GM21367 (cell line): ENCODE data around the gene RPTOR.
"Not testable (repeated sequence)": the region's sequence is repeated elsewhere in the genome, so short reads cannot be mapped to it uniquely, and the experiment has no call there.

Experiments used
- ATAC-seq: cut with Tn5 transposase; IDR thresholded peaks from one replicate; pipeline ENCODE4 v1.9.1; 2021; ENCODE audit not compliant: unreplicated experiment

The RPTOR gene

DNA sequence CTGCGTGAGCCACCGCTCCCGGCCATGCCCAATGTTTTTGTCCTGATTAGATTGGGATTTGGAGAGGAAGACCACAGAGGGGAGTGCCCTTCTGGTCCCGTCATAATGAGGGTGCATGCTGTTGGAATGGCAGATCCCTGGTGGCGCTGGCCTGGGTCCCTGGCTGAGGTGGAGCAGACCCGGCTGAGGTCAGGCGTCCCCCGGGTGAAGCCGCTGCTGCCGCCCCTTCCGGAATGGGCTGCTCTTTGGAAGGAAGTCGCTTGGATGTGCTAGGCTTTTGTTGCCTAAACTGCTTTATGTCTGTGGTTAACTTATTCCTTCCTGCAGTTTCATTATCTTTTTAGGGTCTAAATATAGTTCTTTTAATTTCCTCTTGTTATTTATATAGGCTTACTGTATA, 326.7 kb downstream of the RPTOR start:
- ATAC-seq: no peak

DNA sequence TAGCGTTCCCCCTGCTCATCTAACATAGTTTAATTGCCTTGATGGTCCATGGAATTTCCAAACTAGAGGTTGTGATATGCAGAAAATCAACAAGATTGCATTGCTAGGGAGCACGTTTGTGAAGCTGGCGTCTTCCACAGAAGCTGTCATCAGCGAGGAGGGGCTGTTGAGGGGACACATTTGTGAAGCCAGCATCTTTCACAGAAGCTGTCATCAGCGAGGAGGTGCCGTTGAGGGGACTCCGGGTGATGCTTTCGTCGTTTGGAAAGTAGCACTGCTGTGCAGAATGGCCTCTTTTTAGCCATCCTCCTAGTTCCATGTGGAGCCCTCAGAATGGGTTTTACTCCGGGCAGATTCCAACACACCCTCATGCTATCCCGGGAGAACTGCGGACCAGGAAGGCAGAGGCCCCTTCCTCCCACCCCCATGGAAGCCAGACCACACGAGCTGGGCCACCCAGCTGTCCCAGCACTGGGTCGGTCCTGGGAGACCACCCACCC, 327.4 kb downstream of the RPTOR start:
- ATAC-seq: no peak

DNA sequence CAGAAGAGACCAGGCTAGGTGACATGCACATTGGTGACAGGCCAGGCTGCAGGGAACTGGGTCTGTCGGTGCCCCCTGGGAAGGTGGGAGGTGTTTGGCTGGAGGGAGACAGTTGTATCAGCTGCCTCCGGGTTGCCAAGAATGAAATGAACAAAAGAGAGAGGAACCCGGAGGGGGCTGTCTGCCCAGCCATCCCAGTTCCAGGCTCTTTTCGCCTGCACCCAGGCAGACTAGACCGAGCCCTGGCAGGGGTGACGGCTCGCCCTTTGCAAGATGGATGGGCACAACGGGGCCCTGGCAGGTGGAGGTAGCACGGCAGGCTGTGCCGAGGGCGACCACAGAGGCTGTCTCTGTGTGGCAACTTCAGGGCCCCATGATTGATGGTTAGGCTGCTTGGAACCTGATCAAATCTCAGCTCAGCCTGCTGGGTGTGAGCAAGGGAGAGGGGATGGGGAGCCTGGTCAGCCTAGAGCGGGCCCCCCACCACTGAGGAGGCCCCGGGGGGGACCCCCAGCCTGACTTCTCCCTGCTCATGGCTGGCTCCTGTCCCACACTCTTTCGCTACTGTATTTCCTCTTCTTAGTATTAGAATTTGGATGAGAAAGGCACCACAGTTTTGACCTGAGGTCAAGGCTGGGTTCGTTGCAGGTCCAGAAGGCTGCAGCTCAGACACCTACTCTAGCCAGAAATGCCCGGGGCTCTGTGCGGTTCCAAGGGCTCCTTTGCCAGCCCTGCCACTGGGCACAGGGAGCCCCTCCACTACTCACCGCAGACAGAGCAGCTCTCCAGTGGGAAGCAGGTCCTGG, 328.1 kb downstream of the RPTOR start:
- no peak for ATAC-seq

DNA sequence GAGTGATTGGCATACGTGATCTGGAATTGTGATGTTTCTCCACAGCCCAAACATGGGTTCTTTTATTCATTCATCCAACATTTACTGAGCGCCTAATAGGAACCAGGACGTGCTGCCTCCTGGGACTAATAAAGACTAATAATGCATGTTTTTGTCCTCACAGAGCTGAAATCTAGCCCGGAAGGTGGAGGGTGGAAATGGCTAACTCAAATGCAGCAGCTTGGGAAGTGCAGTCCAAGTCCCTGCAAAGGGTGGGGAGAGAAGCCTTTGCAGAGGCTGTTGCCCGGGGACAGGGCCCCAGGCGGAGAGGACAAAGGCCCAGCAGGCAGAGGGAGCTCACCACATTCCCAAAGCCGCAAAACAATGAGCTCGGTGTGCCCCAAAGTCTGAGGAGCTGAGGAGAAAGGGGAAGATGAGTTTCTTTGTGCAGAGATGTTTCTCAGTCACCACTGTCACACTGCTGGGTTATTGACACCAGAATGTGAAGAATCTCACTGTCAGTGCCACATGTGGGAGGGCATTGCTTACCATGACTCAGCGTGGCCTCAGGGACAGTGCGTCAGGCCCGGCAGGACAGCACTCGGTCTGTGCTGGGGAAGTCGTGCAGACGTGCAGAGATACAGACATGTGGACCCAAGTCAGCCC, 328.8 kb downstream of the RPTOR start:
- ATAC-seq: no peak

DNA sequence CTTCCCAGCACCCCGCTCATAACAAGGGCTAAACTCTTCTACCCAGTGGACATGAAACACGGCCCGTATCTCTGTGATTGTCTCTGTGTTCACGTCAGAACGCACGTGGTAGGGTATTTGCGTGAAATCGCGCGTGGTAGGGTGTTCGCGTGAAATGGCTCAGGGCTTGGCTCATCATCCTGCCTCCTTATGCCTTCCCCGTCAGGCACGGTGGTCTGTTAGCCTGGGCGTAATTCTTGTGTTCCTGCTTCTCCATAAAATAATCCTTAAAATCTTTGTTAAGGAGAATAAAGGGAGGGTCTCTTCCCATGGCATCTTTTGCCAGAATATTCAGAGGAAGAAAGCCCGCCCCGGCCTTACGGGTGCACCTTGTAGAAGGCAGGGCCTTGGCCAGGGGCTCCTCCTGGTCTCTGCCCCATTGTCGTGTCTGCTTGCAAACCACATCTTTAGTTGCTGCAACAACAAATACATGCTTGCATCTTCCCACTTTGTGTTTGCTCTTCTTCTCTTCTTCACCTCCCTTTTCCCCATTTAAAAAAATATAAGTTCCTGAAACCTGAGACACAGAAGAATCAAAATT, 330.3 kb downstream of the RPTOR start:
- ATAC-seq: no peak

DNA sequence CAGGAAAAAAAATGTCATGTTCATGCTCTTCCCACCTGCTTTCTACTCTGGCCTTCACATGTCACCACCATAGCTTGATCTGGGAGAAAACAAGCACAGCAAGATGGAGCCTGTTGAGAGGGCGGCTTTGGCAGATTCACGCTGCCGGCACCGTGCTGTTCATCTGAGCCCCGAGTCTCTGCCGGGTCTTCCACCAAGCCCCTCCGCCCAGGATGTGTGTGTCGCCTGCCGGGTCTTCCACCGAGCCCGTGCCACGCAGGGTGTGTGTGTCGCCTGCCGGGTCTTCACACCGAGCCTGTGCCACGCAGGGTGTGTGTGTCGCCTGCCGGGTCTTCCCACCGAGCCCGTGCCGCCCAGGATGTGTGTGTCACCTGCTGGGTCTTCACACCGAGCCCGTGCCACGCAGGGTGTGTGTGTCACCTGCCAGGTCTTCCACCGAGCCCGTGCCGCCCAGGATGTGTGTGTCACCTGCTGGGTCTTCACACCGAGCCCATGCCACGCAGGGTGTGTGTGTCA, 330.9 kb downstream of the RPTOR start:
- not testable (repeated sequence) for ATAC-seq

DNA sequence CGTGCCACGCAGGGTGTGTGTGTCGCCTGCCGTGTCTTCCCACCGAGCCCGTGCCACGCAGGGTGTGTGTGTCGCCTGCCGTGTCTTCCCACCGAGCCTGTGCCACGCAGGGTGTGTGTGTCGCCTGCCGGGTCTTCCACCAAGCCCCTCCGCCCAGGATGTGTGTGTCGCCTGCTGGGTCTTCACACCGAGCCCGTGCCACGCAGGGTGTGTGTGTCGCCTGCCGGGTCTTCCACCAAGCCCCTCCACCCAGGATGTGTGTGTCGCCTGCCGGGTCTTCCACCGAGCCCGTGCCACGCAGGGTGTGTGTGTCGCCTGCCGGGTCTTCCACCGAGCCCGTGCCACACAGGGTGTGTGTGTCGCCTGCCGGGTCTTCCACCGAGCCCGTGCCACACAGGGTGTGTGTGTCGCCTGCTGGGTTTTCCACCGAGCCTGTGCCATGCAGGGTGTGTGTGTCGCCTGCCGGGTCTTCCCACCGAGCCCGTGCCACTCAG, 331.9 kb downstream of the RPTOR start:
- not testable (repeated sequence) for ATAC-seq

DNA sequence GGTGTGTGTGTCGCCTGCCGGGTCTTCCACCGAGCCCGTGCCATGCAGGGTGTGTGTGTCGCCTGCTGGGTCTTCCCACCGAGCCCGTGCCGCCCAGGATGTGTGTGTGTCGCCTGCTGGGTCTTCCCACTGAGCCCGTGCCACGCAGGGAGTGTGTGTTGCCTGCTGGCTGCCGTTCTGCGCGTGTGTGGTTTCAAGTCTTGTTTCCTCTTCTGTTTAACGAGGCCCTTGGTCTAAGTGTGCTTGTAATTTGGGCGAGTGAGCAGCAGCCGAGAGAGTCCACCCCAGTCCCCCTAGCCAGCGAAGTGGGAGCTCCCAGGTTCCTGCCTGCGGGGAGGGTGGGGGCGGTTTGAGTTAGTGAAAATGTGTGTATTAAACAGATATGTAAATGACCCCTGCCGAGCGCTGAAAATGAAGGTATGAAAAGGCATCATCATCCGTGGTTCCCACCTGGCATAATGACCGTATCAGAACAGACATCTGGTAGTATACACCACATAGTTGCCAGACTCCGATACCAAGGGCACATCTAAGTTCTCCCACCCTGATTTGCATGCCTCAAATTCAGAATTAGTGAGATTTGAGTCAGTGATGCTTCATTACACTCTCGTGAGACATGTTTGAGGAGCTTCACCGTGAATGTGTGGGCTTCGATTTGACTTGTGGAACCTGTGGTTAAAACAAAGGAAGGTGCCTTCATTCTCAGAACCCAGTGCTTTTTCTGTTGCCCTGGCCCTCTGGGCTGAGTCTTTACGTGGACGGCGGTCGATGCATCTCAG, 332.5 kb downstream of the RPTOR start:
- ATAC-seq: peak; percentile 62

DNA sequence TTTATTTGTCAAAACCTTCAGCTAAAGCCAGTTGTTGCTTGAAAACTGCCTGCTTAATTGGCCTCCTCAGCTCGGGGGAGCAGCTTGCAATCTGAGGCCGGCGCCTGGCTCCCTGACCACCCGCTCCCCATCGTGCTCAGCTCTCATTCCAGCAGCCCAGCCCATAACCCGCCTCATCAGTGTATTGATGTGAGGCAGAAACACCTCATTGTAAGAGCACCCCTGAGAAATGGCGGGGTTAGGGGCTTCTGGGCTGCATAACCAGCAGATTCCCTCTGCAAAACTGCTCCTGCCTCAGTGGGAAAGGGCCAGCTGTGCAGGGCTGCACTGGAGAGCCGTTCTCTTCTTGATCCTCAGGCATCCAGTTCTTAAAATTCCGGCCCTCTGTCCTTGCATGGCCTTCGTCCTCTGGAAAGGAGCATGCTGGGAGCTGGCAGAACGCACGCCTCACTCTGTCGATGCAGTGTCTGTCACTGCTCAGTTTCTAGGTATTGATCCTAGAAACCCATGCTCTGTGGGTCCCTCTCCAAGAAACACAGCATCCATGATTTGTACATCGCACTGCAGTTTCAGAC, 333.2 kb downstream of the RPTOR start:
- ATAC-seq: peak; percentile 9

DNA sequence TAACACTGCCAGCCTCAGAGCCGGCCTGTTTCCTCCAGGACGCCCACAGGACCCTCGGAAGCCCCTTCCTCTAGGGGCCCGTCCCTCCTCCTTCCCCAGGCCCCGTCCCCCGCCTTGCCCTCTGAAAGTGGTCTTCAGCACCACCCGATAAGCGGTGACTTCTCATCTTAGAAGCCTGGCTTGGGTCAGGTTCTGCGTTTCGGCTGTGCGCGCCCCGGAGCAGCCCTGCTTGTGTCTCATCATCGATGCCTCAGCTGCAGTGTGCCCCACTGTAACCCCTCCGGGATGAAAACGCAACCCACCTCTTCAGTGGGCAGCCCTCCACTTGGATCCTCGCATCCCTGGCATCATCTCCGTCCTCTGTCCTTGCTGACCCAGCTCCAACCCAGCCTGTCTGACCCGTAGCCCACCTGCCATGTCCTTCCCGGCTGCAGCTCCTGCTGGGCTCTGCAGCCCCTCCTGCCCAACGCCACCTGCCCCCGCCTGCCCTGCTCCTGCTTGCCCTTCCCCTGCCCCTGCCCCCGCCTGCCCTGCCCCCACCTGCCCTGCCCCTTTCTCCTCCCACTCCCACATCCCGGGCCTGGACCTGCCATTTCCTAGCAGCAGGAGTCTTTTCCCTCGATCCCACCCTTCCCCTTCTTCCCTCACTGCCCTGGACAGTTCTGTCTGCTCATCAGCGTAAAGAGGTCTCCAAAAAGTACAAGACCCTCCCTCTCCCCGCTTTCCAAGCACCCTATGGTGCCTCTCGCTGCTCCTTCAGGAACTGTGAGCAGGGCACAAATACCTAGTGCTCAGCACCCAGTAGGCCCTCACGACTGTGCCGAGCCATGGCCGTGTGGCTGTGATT, 334.5 kb downstream of the RPTOR start:
- no peak for ATAC-seq

DNA sequence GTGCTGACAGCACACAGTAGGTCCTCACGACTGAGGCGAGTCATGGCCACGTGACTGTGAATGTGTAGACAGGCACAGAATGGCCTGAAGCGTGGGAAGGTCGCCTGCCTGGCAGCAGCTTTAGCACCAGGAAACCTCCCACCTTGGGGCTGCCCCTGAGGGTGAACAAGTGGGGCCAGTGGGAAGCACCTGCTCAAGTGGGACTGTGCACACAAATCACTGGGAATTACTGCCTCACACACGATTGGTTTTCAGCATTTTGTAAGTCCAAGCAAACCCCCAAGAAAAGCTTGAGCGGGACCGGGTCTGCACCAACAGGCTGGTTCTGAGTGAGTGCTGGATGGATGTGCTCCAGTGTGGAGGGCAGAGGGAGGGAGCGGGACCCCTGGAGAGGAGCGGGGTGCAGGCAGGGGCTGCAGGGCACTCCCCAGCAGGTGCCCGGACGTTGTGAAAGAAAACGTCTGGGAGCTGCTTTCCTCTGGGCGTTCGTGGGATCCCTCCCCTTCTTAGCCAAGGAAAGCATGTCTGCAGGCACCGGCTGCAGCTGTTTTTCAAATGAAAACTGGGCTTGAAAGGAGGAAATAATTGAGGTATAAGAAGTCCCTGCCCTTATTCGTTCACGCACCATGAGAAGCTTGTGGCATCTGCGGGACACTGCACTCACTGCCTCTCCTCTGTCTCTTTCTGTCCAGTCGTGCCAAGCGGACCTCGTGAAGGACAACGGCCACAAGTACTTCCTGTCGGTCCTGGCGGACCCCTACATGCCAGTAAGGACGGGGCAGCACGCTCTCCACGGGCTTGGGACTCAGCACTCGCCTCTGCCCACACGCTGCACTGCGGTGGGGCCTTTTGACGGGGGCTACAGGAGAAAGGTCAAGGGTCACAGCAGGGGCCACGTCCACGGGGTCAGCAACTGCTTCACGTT, 335.3 kb downstream of the RPTOR start:
- no peak for ATAC-seq

DNA sequence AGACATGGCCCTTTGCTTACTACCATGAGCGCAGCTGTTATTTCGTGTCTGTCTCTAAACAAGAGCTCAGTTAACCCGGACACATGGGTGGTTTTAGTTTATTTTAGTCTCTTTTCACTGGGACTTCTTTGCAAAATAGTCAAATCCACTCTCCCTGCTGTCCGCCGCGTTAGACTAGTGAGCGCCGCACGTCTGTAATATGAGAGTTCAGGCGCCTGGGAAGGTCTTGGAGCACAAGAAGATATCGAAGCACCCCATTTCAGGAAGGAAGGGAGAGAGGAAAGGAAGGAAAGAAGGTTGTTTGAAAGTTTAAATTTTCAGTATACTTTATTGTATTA, 336.0 kb downstream of the RPTOR start:
- no peak for ATAC-seq

DNA sequence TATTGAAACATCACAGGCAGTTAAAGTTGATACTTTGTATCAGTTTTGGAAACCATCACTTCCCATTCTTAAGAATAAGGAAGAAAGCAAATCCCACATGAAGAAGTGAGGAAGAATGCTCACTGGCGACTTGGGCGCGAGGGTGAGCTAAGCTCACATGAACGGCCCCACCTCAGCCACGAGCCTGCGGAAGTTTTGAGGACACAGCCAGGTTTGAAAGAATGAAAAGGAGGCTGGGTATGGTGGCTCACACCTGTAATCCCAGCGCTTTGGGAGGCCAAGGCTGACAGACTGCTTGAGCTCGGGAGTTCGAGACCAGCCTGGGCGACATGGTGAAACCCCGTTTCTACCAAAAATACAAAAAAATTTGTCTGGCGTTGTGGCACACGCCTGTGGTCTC, 336.7 kb downstream of the RPTOR start:
- no peak for ATAC-seq

DNA sequence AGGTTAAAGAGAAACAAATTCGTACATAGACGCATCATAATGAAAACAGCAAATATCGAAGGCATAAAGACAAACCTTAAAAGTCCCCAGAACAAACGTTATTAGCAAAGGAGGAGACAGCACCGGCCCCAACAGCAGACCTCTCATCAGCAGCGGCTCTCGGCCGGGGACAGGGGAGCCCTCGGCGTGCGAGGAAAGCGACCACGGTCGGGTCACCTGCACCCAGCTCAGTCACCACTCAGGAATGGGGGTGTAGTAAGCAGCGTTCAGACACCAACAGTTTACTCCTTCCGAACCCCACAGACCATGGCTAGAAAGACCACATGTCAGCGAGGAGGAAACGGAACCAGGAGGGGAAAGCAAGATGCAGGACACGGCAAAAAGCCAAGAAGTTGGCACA, 337.7 kb downstream of the RPTOR start:
- no peak for ATAC-seq

DNA sequence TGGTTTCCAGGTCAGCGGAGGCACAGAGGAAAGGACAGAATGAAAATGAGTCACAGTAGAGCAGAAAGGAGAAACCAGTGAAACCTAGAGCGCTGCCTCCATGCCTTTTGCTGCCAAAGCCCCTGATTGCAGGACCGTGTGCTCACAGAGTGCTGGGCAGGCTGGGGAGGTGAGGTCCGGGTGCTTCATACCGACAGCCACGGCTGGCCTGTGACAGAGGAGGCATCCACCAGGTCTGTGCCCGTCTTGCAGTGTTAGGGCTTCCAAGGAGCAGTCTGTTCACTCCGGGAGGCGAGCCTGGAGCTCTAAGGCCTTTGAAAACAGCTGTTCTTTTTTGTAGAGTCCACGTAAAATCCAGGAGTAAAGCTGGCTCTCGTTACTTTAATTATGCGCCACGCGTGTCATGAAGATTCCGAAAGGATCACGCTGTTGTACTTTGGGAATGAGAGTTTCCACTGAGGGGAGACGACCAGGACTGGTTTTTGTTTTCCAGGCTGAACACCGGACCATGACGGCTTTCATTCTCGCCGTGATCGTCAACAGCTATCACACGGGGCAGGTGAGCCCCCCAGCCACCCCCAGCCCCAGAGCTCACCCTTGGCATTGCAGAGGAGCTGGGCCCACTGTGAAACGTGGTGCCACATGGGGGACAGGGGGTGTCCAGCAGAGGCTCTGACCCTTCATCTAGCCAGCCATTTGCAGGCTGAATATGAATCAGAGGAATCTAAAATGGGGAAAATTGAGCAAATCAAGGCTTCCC, 338.5 kb downstream of the RPTOR start:
- ATAC-seq: no peak

DNA sequence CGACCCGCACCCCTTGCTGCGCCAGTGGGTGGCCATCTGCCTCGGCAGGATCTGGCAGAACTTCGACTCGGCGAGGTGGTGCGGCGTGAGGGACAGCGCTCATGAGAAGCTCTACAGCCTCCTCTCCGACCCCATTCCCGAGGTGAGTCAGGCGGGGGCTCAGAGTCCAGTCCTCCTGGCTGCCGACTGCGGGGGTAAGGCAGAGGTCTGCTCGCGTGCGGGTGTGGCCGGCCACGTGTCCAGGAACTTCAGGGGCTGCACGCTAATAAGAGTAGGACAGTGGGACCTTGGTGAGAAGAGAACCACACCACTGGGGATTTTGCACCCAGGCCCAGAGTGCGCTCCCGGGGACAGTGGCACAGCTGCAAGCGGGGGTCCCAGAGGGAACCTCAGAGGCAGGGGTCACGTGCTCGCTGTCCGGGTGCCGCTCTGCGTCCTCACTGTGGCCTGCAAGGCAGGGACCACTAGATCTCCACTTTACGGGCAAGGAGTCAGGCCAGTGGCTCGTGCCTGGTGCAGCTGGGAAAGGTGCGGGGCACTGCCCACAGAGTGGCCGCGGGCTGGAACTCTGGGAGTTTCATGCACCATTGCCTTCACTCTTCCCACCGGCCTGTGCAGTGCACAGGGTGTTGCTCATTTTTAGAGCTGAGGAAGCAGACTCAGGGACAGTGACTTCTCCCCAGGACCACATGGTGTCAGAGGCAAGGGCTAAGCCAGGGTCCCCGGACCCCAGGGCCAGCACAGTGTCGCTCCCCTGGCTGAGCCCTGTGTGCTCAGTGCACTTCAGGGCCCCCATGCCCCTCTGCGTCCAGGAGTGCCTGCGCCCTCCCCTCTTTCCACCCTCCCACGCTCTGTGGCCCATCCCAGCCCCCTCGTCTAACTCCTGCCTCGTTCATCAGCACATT, 339.4 kb downstream of the RPTOR start:
- no peak for ATAC-seq

DNA sequence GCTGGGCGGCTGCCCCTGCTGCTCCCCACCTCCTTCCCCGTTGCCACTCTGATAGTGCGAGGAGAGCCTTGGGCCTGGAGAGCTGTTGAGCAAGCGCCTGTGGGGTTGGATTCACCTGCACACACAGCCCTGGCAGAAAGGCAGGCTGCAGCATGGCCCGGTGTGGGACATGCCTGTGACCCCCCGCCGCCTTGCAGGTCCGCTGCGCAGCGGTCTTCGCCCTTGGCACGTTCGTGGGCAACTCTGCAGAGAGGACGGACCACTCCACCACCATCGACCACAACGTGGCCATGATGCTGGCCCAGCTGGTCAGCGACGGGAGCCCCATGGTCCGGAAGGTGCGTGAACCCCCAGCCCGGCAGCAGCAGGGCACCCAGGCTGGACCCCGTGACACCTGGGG, 340.2 kb downstream of the RPTOR start:
- ATAC-seq: no peak
